ENCODE measurements around the gene PHF21B.
"Not testable (repeated sequence)": the region's sequence is repeated elsewhere in the genome, so short reads cannot be mapped to it uniquely, and the experiment has no call there.

Gene PHF21B

GRCh38 chr22:45009606-45010531 is at the start of gene PHF21B:
TSS of gene PHF21B (minus strand) at chr22:45010005. CDS start at chr22:45009549, 456 bp downstream.
- no peak for DNase-seq

- DNase-seq: no peak
Measured at GRCh38 chr22:45059296-45059695, 49.5 kb upstream of the PHF21B start.

GRCh38 chr22:45058622-45058912 is 48.8 kb upstream of the PHF21B start:
- no peak for DNase-seq

GRCh38 chr22:45055936-45056335 is 46.1 kb upstream of the PHF21B start:
- DNase-seq: no peak

- DNase-seq: no peak
Measured at GRCh38 chr22:45053571-45053970, 43.8 kb upstream of the PHF21B start.

- DNase-seq: no peak
Measured at GRCh38 chr22:45053094-45053493, 43.3 kb upstream of the PHF21B start.

- DNase-seq: not testable (repeated sequence)
Measured at GRCh38 chr22:45052665-45053064, 42.9 kb upstream of the PHF21B start.

- no peak for DNase-seq
Measured at GRCh38 chr22:45051946-45052345, 42.1 kb upstream of the PHF21B start.

- no peak for DNase-seq
Measured at GRCh38 chr22:45051419-45051818, 41.6 kb upstream of the PHF21B start.

GRCh38 chr22:45047260-45047659 is 37.5 kb upstream of the PHF21B start:
- no peak for DNase-seq

GRCh38 chr22:45045208-45045607 is 35.4 kb upstream of the PHF21B start:
- DNase-seq: no peak

- no peak for DNase-seq
Measured at GRCh38 chr22:45042263-45042662, 32.5 kb upstream of the PHF21B start.

- no peak for DNase-seq
Measured at GRCh38 chr22:45039133-45039532, 29.3 kb upstream of the PHF21B start.

GRCh38 chr22:45036154-45036553 is 26.3 kb upstream of the PHF21B start:
- no peak for DNase-seq

GRCh38 chr22:45034821-45035220 is 25.0 kb upstream of the PHF21B start:
- no peak for DNase-seq

- no peak for DNase-seq
Measured at GRCh38 chr22:45034156-45034555, 24.4 kb upstream of the PHF21B start.

- DNase-seq: no peak
Measured at GRCh38 chr22:45033136-45033535, 23.3 kb upstream of the PHF21B start.

- DNase-seq: no peak
Measured at GRCh38 chr22:45031629-45032403, 22.0 kb upstream of the PHF21B start.

GRCh38 chr22:45029501-45029900 is 19.7 kb upstream of the PHF21B start:
- no peak for DNase-seq

GRCh38 chr22:45026511-45026910 is 16.7 kb upstream of the PHF21B start:
- DNase-seq: no peak

- no peak for DNase-seq
Measured at GRCh38 chr22:45023431-45023830, 13.6 kb upstream of the PHF21B start.

GRCh38 chr22:45019861-45020655 is 10.3 kb upstream of the PHF21B start:
- DNase-seq: no peak

GRCh38 chr22:45014654-45015053 is 4.8 kb upstream of the PHF21B start:
- no peak for DNase-seq
